H9 (cell line): ENCODE data around the gene LPP. TPM values are rescaled to one million over a fixed set of nuclear protein-coding genes. Genes with fewer than 3 reads are reported as not detected.

ENCODE experiments used
- DNase-seq: peaks from one replicate; pipeline ENCODE4 v3.0.0-alpha.2; 2017
- H2AFZ ChIP-seq: one replicate; pipeline ENCODE4 v1.6.1; 2013; ENCODE audit warnings: mild to moderate bottlenecking, low read length, control low read depth, moderate library complexity
- H2AK5ac ChIP-seq: 2 replicates; pipeline ENCODE4 v1.6.1; 2013; ENCODE audit warnings: low read length, control low read depth, mixed read lengths; ENCODE audit not compliant: insufficient read length
- H2BK120ac ChIP-seq: one replicate; pipeline ENCODE4 v1.6.1; 2013; ENCODE audit warnings: low read depth, mild to moderate bottlenecking, low read length, control low read depth, inconsistent platforms; ENCODE audit not compliant: poor library complexity, severe bottlenecking
- H2BK12ac ChIP-seq: 2 replicates; pipeline ENCODE4 v1.6.1; 2013; ENCODE audit warnings: low read length, control low read depth, mixed read lengths, low read depth; ENCODE audit not compliant: insufficient read length
- H2BK15ac ChIP-seq: 2 replicates; pipeline ENCODE4 v1.6.1; 2013; ENCODE audit warnings: low read depth, low read length, control low read depth
- H2BK20ac ChIP-seq: one replicate; pipeline ENCODE4 v1.6.1; 2013; ENCODE audit warnings: low read depth, mild to moderate bottlenecking, low read length, control low read depth, inconsistent platforms; ENCODE audit not compliant: poor library complexity, severe bottlenecking
- H2BK5ac ChIP-seq: 2 replicates; pipeline ENCODE4 v1.6.1; 2013; ENCODE audit warnings: low read length, control low read depth, mixed read lengths; ENCODE audit not compliant: insufficient read length
- H3K14ac ChIP-seq: 2 replicates; pipeline ENCODE4 v1.6.1; 2013; ENCODE audit warnings: low read length, control low read depth; ENCODE audit not compliant: insufficient read depth
- H3K18ac ChIP-seq: 2 replicates; pipeline ENCODE4 v1.6.1; 2013; ENCODE audit warnings: low read depth, mild to moderate bottlenecking, mixed read lengths, low read length, control low read depth; ENCODE audit not compliant: insufficient read length
- H3K23ac ChIP-seq: 2 replicates; pipeline ENCODE4 v1.6.1; 2013; ENCODE audit warnings: low read length, control low read depth, mixed read lengths, low read depth; ENCODE audit not compliant: insufficient read length
- H3K23me2 ChIP-seq: 2 replicates; pipeline ENCODE4 v1.6.1; 2013; ENCODE audit warnings: low read depth, mild to moderate bottlenecking, mixed read lengths, low read length, control low read depth; ENCODE audit not compliant: insufficient read length, poor library complexity, severe bottlenecking
- H3K27ac ChIP-seq: 2 replicates; pipeline ENCODE4 v1.5.1; 2013; ENCODE audit warnings: low read length, control low read depth, mixed read lengths, low read depth; ENCODE audit not compliant: insufficient read length
- H3K27me3 ChIP-seq: 2 replicates; pipeline ENCODE4 v1.6.1; 2013; ENCODE audit warnings: low read length, control low read depth, inconsistent platforms; ENCODE audit not compliant: insufficient read depth
- H3K4ac ChIP-seq: 2 replicates; pipeline ENCODE4 v1.6.1; 2013; ENCODE audit warnings: low read depth, mild to moderate bottlenecking, control low read depth, inconsistent platforms, low read length, moderate library complexity
- H3K4me1 ChIP-seq: 2 replicates; pipeline ENCODE4 v1.6.1; 2013; ENCODE audit warnings: low read length, control low read depth, inconsistent platforms; ENCODE audit not compliant: insufficient read depth
- H3K4me2 ChIP-seq: 2 replicates; pipeline ENCODE4 v1.6.1; 2013; ENCODE audit warnings: low read length, control low read depth, mixed read lengths; ENCODE audit not compliant: insufficient read length, insufficient read depth
- H3K56ac ChIP-seq: 2 replicates; pipeline ENCODE4 v1.6.1; 2013; ENCODE audit warnings: low read depth, mild to moderate bottlenecking, mixed read lengths, low read length, control low read depth; ENCODE audit not compliant: insufficient read length
- H3K79me1 ChIP-seq: 2 replicates; pipeline ENCODE4 v1.6.1; 2013; ENCODE audit warnings: low read depth, mild to moderate bottlenecking, moderate library complexity, low read length, control low read depth, inconsistent platforms; ENCODE audit not compliant: insufficient read depth, poor library complexity, severe bottlenecking
- H3K79me2 ChIP-seq: 2 replicates; pipeline ENCODE4 v1.6.1; 2013; ENCODE audit warnings: low read length, control low read depth, inconsistent platforms; ENCODE audit not compliant: insufficient read depth
- H3K9ac ChIP-seq: 2 replicates; pipeline ENCODE4 v1.6.1; 2013; ENCODE audit warnings: low read length, control low read depth, mixed read lengths; ENCODE audit not compliant: insufficient read length; ENCODE audit errors: extremely low read depth
- H3K9me3 ChIP-seq: one replicate; pipeline ENCODE4 v1.6.1; 2013; ENCODE audit warnings: low read depth, low read length, inconsistent platforms; ENCODE audit not compliant: control insufficient read depth
- H3T11ph ChIP-seq: one replicate; pipeline ENCODE4 v1.6.1; 2013; ENCODE audit warnings: mild to moderate bottlenecking, low read length, control low read depth, inconsistent platforms
- H4K20me1 ChIP-seq: one replicate; pipeline ENCODE4 v1.6.1; 2013; ENCODE audit not compliant: control insufficient read depth, insufficient read length, insufficient read depth
- H4K5ac ChIP-seq: 2 replicates; pipeline ENCODE4 v1.6.1; 2013; ENCODE audit warnings: low read depth, mild to moderate bottlenecking, mixed read lengths, low read length, control low read depth; ENCODE audit not compliant: insufficient read length
- H4K8ac ChIP-seq: replicated peaks from 2 replicates; pipeline ENCODE4 v1.6.1; 2013; ENCODE audit warnings: low read length, control low read depth, mixed read lengths, low read depth; ENCODE audit not compliant: insufficient read length
- H4K91ac ChIP-seq: 2 replicates; pipeline ENCODE4 v1.6.1; 2013; ENCODE audit warnings: low read depth, mild to moderate bottlenecking, moderate library complexity, mixed read lengths, low read length, control low read depth; ENCODE audit not compliant: insufficient read length
- H3K27ac Mint-ChIP-seq, 3 experiments: 2 replicates in 2 of 3; 3 replicates in 1 of 3; pipeline ENCODE4 v1.8.0; 2020 to 2021; ENCODE audit warnings: mixed read lengths in 3 of 3, mild to moderate bottlenecking in 1 of 3, moderate library complexity in 1 of 3
- H3K27me3 Mint-ChIP-seq: 2 replicates; pipeline ENCODE4 v1.8.0; 2021; ENCODE audit warnings: low read depth, mild to moderate bottlenecking, moderate library complexity, mixed read lengths
- H3K36me3 Mint-ChIP-seq, 3 experiments: 2 replicates in 2 of 3; 3 replicates in 1 of 3; pipeline ENCODE4 v1.8.0; 2020 to 2021; ENCODE audit warnings: low read depth in 3 of 3, mixed read lengths in 3 of 3; ENCODE audit not compliant: insufficient read depth in 1 of 3
- H3K4me1 Mint-ChIP-seq, 2 experiments: 2 replicates each; pipeline ENCODE4 v1.8.0; 2020; ENCODE audit warnings: mixed read lengths in 2 of 2
- H3K4me3 Mint-ChIP-seq, 2 experiments: 2 replicates in 1 of 2; 3 replicates in 1 of 2; pipeline ENCODE4 v1.8.0; 2020 to 2021; ENCODE audit warnings: mild to moderate bottlenecking in 2 of 2, mixed read lengths in 2 of 2, moderate library complexity in 1 of 2
- H3K9me3 Mint-ChIP-seq, 2 experiments: 2 replicates in 1 of 2; 3 replicates in 1 of 2; pipeline ENCODE4 v1.8.0; 2020; ENCODE audit warnings: mild to moderate bottlenecking in 2 of 2, mixed read lengths in 2 of 2, moderate library complexity in 1 of 2
- CTCF ChIP-seq: fragments of 200-600 bp; sonication (generic); conservative IDR thresholded peaks from 3 replicates; pipeline ENCODE4 v1.8.0; 2021; ENCODE audit warnings: antibody characterized with exemption, mild to moderate bottlenecking
- WGBS: extraction: QIAGEN DNeasy Blood & Tissue Kit; methylation state at CpG from one replicate; pipeline ENCODE4 v1.1.7; 2013; ENCODE audit warnings: missing lambda C conversion rate, low lambda C conversion rate, mixed read lengths; ENCODE audit not compliant: insufficient read length; ENCODE audit errors: extremely low coverage; 5-methylcytosine and 5-hydroxymethylcytosine counted together
- total RNA-seq: library from RNA; stranded (reverse); gene quantifications from 2 replicates; pipeline ENCODE4 v1.2.1, GENCODE V29; 2021

LPP gene
- total RNA-seq, 1 experiment from 2014 or later = 64.6 TPM

GRCh38 chr3:188719545-188719944, 565.6 kb downstream of the LPP start:
- no peak overlapping the region for H3K14ac ChIP-seq
- no peak overlapping the region for H3K23ac ChIP-seq
- no peak overlapping the region for H2AK5ac ChIP-seq
- no peak overlapping the region for H3K56ac ChIP-seq
- no peak overlapping the region for H4K5ac ChIP-seq
- no peaks in the 10 kb centered on the region for H3K36me3 Mint-ChIP-seq
- TF ChIP-seq CTCF = no peak
- no CpG with 5 or more reads among the region's 1 CpG for WGBS
- no peaks in the 10 kb centered on the region for H4K20me1 ChIP-seq
- no peak overlapping the region for H2BK12ac ChIP-seq
- H3K4me3 Mint-ChIP-seq = no peak overlapping the region
- H2BK20ac ChIP-seq = no peak overlapping the region
- H4K8ac ChIP-seq = no peak overlapping the region
- no peak overlapping the region for H2BK120ac ChIP-seq
- H3T11ph ChIP-seq = no peak overlapping the region
- H3K27ac Mint-ChIP-seq = no peak overlapping the region
- 0 out of 4 replicates have a peak, but pooled peaks cover 0 to 2% of the 10 kb centered on the region in 2 experiments for H3K4me1 Mint-ChIP-seq
- no peaks in the 10 kb centered on the region for H3K4me1 ChIP-seq
- no peaks in the 10 kb centered on the region for H3K79me2 ChIP-seq
- H3K27me3 Mint-ChIP-seq = no peaks in the 10 kb centered on the region; the same call in 1 of the 2 replicates
- H3K27me3 ChIP-seq = no peaks in the 10 kb centered on the region; the same call in 1 of the 2 replicates
- H3K27ac ChIP-seq = no peak overlapping the region
- no peak overlapping the region for H2BK15ac ChIP-seq
- no peaks in the 10 kb centered on the region for H3K9me3 Mint-ChIP-seq
- no peak overlapping the region for H2BK5ac ChIP-seq
- no peak for DNase-seq
- no peak overlapping the region for H2AFZ ChIP-seq
- no peaks in the 10 kb centered on the region for H3K23me2 ChIP-seq
- no peak overlapping the region for H3K4ac ChIP-seq
- no peak overlapping the region for H3K9ac ChIP-seq
- no peak overlapping the region for H3K18ac ChIP-seq
- no peak overlapping the region for H4K91ac ChIP-seq
- no peaks in the 10 kb centered on the region for H3K79me1 ChIP-seq
- H3K9me3 ChIP-seq = no peaks in the 10 kb centered on the region
- no peak overlapping the region for H3K4me2 ChIP-seq
